HL-60 (cell line): Measurements from ENCODE around the gene HNRNPLL.

ENCODE experiments used
- DNase-seq, 2 experiments: peaks; one replicate each; pipeline ENCODE4 v3.0.0-alpha.2; 2010 to 2020; ENCODE audit warnings: low read depth in 1 of 2, low spot score in 1 of 2
- H3K27ac ChIP-seq: fragments of 250-450 bp; sonication (Bioruptor Pico); replicated peaks from 2 replicates; pipeline ENCODE4 v1.5.1; 2020; ENCODE audit warnings: mild to moderate bottlenecking, moderate library complexity
- H3K27me3 ChIP-seq: fragments of 250-450 bp; sonication (Bioruptor Pico); 2 replicates; pipeline ENCODE4 v1.5.1; 2021; ENCODE audit warnings: mild to moderate bottlenecking, moderate library complexity; ENCODE audit not compliant: insufficient read depth, poor library complexity, severe bottlenecking
- H3K4me3 ChIP-seq: replicated peaks from 2 replicates; pipeline ENCODE4 v1.5.1; 2011; ENCODE audit warnings: mild to moderate bottlenecking, control low read depth, low read length; ENCODE audit not compliant: insufficient read depth
- GABPA ChIP-seq: IDR thresholded peaks from 2 replicates; pipeline ENCODE4 v1.6.1; 2012; ENCODE audit warnings: low read depth
- POLR2AphosphoS5 ChIP-seq: IDR thresholded peaks from 2 replicates; pipeline ENCODE4 v1.6.1; 2012; ENCODE audit warnings: low read depth
- SPI1 ChIP-seq: IDR thresholded peaks from 2 replicates; pipeline ENCODE4 v1.6.1; 2012; ENCODE audit warnings: low read depth, mild to moderate bottlenecking, borderline replicate concordance
- TF ChIP-seq, protein P1 (sequence below): IDR thresholded peaks from one replicate; pipeline ENCODE4 v1.5.1; 2011; ENCODE audit warnings: low read length, control low read depth, inconsistent platforms; ENCODE audit not compliant: insufficient read depth
- TF ChIP-seq, protein P2 (sequence below): IDR thresholded peaks from 2 replicates; pipeline ENCODE4 v1.6.1; 2012; ENCODE audit warnings: low read depth; ENCODE audit not compliant: insufficient replicate concordance

The HNRNPLL gene

DNA sequence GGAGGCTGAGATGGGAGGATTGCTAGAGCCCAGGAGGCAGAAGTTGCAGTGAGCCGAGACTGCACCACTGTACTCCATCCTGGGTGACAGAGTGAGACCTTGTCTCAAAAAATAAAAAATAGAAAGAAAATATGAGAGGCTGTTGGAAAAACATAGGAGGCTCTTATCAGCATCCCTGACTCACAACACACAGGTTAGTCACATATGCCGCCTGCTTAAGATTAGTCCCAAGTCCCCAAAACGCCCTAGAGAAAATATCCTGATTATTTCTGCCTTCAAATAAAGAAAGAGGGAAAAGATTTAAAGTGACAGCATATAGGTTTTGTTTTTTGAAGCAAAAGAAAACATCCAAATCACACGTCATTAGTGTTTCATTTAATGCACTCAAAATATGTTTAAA, 33.3 kb upstream of the HNRNPLL start:
- TF ChIP-seq, protein P1, sequence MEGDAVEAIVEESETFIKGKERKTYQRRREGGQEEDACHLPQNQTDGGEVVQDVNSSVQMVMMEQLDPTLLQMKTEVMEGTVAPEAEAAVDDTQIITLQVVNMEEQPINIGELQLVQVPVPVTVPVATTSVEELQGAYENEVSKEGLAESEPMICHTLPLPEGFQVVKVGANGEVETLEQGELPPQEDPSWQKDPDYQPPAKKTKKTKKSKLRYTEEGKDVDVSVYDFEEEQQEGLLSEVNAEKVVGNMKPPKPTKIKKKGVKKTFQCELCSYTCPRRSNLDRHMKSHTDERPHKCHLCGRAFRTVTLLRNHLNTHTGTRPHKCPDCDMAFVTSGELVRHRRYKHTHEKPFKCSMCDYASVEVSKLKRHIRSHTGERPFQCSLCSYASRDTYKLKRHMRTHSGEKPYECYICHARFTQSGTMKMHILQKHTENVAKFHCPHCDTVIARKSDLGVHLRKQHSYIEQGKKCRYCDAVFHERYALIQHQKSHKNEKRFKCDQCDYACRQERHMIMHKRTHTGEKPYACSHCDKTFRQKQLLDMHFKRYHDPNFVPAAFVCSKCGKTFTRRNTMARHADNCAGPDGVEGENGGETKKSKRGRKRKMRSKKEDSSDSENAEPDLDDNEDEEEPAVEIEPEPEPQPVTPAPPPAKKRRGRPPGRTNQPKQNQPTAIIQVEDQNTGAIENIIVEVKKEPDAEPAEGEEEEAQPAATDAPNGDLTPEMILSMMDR: no peak
- TF ChIP-seq SPI1 (no peak), GABPA (no peak), POLR2AphosphoS5 (no peak)
- TF ChIP-seq, protein P2, sequence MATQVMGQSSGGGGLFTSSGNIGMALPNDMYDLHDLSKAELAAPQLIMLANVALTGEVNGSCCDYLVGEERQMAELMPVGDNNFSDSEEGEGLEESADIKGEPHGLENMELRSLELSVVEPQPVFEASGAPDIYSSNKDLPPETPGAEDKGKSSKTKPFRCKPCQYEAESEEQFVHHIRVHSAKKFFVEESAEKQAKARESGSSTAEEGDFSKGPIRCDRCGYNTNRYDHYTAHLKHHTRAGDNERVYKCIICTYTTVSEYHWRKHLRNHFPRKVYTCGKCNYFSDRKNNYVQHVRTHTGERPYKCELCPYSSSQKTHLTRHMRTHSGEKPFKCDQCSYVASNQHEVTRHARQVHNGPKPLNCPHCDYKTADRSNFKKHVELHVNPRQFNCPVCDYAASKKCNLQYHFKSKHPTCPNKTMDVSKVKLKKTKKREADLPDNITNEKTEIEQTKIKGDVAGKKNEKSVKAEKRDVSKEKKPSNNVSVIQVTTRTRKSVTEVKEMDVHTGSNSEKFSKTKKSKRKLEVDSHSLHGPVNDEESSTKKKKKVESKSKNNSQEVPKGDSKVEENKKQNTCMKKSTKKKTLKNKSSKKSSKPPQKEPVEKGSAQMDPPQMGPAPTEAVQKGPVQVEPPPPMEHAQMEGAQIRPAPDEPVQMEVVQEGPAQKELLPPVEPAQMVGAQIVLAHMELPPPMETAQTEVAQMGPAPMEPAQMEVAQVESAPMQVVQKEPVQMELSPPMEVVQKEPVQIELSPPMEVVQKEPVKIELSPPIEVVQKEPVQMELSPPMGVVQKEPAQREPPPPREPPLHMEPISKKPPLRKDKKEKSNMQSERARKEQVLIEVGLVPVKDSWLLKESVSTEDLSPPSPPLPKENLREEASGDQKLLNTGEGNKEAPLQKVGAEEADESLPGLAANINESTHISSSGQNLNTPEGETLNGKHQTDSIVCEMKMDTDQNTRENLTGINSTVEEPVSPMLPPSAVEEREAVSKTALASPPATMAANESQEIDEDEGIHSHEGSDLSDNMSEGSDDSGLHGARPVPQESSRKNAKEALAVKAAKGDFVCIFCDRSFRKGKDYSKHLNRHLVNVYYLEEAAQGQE: no peak

DNA sequence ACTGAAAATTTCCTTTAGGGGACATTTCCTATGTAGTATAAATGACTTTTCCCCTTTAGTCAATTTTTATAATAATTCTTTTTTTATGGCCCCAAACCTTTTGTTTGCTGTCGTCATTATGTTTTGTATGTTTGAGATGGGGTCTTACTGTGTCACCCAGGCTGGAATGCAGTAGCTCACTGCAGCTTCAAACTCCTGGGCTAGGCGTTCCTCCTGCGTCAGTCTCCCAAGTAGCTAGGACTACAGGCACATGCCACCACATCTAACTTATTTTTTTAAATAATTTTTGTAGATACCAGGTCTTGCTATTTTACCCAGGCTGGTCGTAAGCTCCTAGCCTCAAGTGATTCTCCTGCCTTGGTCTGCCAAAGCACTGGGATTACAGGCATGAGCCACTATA, 32.4 kb upstream of the HNRNPLL start:
- DNase-seq: no peak
- no peak overlapping the region; the same call in 1 of the 2 replicates for H3K27ac ChIP-seq
- no peak for TF ChIP-seq GABPA
- TF ChIP-seq, protein P1: no peak
- no peak for TF ChIP-seq POLR2AphosphoS5
- TF ChIP-seq, protein P2: no peak
- no peak for TF ChIP-seq SPI1

More for the DNA sequence above, 33.3 kb upstream of the HNRNPLL start:
- Histone ChIP-seq H3K27me3 (no peaks in the 10 kb centered on the region), H3K27ac (no peak overlapping the region), H3K4me3 (no peak overlapping the region)
- no peak for DNase-seq

DNA sequence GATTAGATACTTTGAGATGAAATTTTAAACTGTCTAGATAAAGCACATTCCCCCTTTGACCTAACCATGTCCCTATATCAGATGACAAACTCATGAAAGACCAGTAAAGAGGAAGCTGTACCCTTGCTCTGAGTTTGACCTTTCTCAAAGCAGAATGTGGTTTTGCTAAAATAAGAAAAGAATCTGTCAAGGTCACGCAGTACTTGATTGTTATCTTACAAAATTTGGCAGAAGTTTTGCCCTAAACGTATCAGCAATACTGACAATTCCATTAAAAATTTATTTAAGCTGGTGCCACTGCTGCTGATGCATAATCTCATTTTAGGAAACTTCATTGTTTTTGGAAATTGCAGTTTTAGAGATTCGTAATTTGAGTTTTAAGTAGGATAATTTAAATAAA, 32.0 kb upstream of the HNRNPLL start:
- TF ChIP-seq SPI1 (peak; percentile 52; the same call in 1 of the 2 replicates), GABPA (no peak), POLR2AphosphoS5 (peak; percentile 31; the same call in 1 of the 2 replicates)
- Histone ChIP-seq H3K27me3 (no peaks in the 10 kb centered on the region), H3K4me3 (no peak overlapping the region), H3K27ac (no peak overlapping the region; the same call in 1 of the 2 replicates)
- DNase-seq: peak; percentile 51 to 63

More for the DNA sequence above, 32.4 kb upstream of the HNRNPLL start:
- no peak overlapping the region for H3K4me3 ChIP-seq
- no peaks in the 10 kb centered on the region for H3K27me3 ChIP-seq

DNA sequence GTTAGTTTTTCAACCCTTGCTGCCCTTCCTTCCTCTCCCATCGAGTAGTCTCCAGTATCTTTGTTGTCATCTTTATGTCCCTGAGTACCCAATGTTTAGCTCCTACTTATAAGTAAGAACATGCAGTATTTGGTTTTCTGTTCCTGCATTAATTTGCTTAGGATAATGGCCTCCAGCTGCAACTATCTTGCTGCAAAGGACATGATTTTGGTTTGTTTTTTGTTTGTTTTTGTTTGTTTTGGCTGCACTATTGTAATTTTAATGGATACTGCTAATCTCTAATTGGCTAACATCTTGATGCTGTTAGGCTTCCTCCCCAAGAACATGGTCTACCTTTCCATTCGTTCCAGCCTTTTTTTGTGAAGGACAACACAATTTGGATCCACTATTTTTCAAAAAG, 31.2 kb upstream of the HNRNPLL start:
- Histone ChIP-seq H3K4me3 (no peak overlapping the region), H3K27me3 (no peaks in the 10 kb centered on the region), H3K27ac (no peak overlapping the region)
- DNase-seq: no peak
- TF ChIP-seq, protein P1: no peak
- TF ChIP-seq SPI1 (no peak), POLR2AphosphoS5 (no peak), GABPA (no peak)
- TF ChIP-seq, protein P2: no peak
